Right lobe of liver (tissue), 6 donors: ENCODE results near the gene RADIL. TPM values are rescaled to one million over a fixed set of nuclear protein-coding genes. Genes with fewer than 3 reads are reported as not detected.

Source experiments
- ATAC-seq, 4 donors: fragments of 200-7000 bp; cut with Tn5 transposase; one replicate each; pipeline ENCODE4 v1.9.1; 2020; ENCODE audit warnings: mild to moderate bottlenecking in 4 of 4, moderate library complexity in 4 of 4
- DNase-seq, 3 donors: peaks; one replicate each; pipeline ENCODE4 v3.0.0-alpha.2; 2020
- H3K27ac ChIP-seq, 3 donors: fragments of 200-600 bp; one replicate each; pipeline ENCODE4 v1.8.0; 2022
- H3K27me3 ChIP-seq, 2 donors: fragments of 200-600 bp; one replicate each; pipeline ENCODE4 v1.8.0; 2022
- H3K36me3 ChIP-seq, 4 donors: fragments of 200-600 bp; sonication (generic) in 1 of 4; one replicate each; pipeline versions ENCODE4 v1.5.1 to v1.8.0; 2017 to 2022; ENCODE audit warnings: control low read depth in 1 of 4
- H3K4me1 ChIP-seq, 4 donors: fragments of 200-600 bp; sonication (generic) in 1 of 4; one replicate each; pipeline versions ENCODE4 v1.5.1 to v1.8.0; 2017 to 2022; ENCODE audit warnings: control low read depth in 1 of 4
- H3K4me3 ChIP-seq, 3 donors: fragments of 200-600 bp; one replicate each; pipeline ENCODE4 v1.8.0; 2022
- H3K9me3 ChIP-seq, 4 donors: fragments of 200-600 bp; sonication (generic) in 1 of 4; one replicate each; pipeline versions ENCODE4 v1.5.1 to v1.8.0; 2017 to 2022; ENCODE audit warnings: control low read depth in 1 of 4
- CTCF ChIP-seq, 4 donors: fragments of 200-600 bp in 3 of 4; fragments of 450-650 bp in 1 of 4; IDR thresholded peaks; one replicate each; pipeline versions ENCODE4 v1.5.1 to v1.8.0; 2016 to 2022; ENCODE audit warnings: antibody characterized with exemption in 4 of 4, mild to moderate bottlenecking in 2 of 4
- POLR2A ChIP-seq: fragments of 450-650 bp; IDR thresholded peaks from one replicate; pipeline ENCODE4 v1.6.1; 2017; ENCODE audit warnings: antibody characterized with exemption, mild to moderate bottlenecking
- WGBS: methylation state at CpG from one replicate; pipeline ENCODE4 v1.1.6; 2018; ENCODE audit warnings: low coverage, low lambda C conversion rate; ENCODE audit not compliant: insufficient coverage; ENCODE audit errors: missing lambda C conversion rate; 5-methylcytosine and 5-hydroxymethylcytosine counted together
- intact Hi-C, 2 donors: fragments of 100-400 bp; cut with DNase I; formaldehyde crosslinking; loops; one replicate each; pipeline versions ENCODE4 v1.11.2 to v1.14.1; 2022
- total RNA-seq, 6 experiments: library from RNA; depleted of rRNA in 2 of 6; stranded (reverse); fragments of >200 nt in 2 of 6; fragmentation: NEBNext Ultra II Directional in 3 of 6; extraction: Animal tissue kit (Norgen Biotek cat#: 25700) in 3 of 6; gene quantifications; one replicate each; pipeline versions ENCODE4 v1.1.0 to v1.2.4, GENCODE V29; 2016 to 2023
- donor health status: DM: no; HTN: yes; CAD: no.
- donor health status: DM: no; HTN: no; CAD: no.
- donor health status: DM: no; HTN: no; CAD: no.
- donor health status: DM: no; HTN: yes; CAD: no.
- donor health status: DM: no; HTN: yes; CAD: no.

RADIL gene
- total RNA-seq, 6 experiments from 2014 or later, result 0.20 to 1.6 (median 0.34) TPM; not detected in 2

GRCh38 chr7:4871930-4872675 lies 11.4 kb downstream of the RADIL start:
- H3K27me3 ChIP-seq, result no peaks in the 10 kb centered on the region
- no peaks in the 10 kb centered on the region for H3K9me3 ChIP-seq
- 17% methylated on average over 3 of the region's 19 CpGs for WGBS
- H3K4me3 ChIP-seq, result no peak overlapping the region
- H3K4me1 ChIP-seq, result no peaks in the 10 kb centered on the region
- no peak overlapping the region for H3K27ac ChIP-seq
- no peak for TF ChIP-seq POLR2A
- TF ChIP-seq CTCF (IDR thresholded peaks at IDR 0.05), result no peak
- ATAC-seq (peak in 1 of 4 donors; percentile 11), DNase-seq (no peak)
- intact Hi-C loops, result no loop called here
- H3K36me3 ChIP-seq, result no peaks in the 10 kb centered on the region

- 56% methylated on average over 17 of the region's 23 CpGs for WGBS
- H3K36me3 ChIP-seq, result no peaks in the 10 kb centered on the region
- TF ChIP-seq CTCF (IDR thresholded peaks at IDR 0.05) (no peak), POLR2A (no peak)
- intact Hi-C loops, result no loop called here
- H3K9me3 ChIP-seq, result no peaks in the 10 kb centered on the region
- no peaks in the 10 kb centered on the region for H3K27me3 ChIP-seq
- no peak overlapping the region for H3K27ac ChIP-seq
- H3K4me1 ChIP-seq, result no peaks in the 10 kb centered on the region
- DNase-seq, result no peak
- no peak overlapping the region for H3K4me3 ChIP-seq
- ATAC-seq, result no peak
Observed at GRCh38 chr7:4871056-4871680, 12.3 kb downstream of the RADIL start.

- Histone ChIP-seq H3K4me1 (no peaks in the 10 kb centered on the region), H3K27me3 (no peaks in the 10 kb centered on the region), H3K9me3 (no peaks in the 10 kb centered on the region), H3K4me3 (no peak overlapping the region), H3K27ac (no peak overlapping the region), H3K36me3 (no peaks in the 10 kb centered on the region)
- TF ChIP-seq POLR2A, result no peak
- no peak for TF ChIP-seq CTCF (IDR thresholded peaks at IDR 0.05)
- ATAC-seq (no peak), DNase-seq (no peak)
- 51% methylated on average over 2 of the region's 5 CpGs for WGBS
- intact Hi-C loops, result no loop called here
Observed at GRCh38 chr7:4868493-4868892, 15.0 kb downstream of the RADIL start.

- intact Hi-C loops, result no loop called here
- Histone ChIP-seq H3K9me3 (no peaks in the 10 kb centered on the region), H3K4me3 (no peak overlapping the region), H3K36me3 (no peaks in the 10 kb centered on the region), H3K4me1 (no peaks in the 10 kb centered on the region), H3K27ac (no peak overlapping the region), H3K27me3 (no peaks in the 10 kb centered on the region)
- DNase-seq (no peak), ATAC-seq (no peak)
- 64% methylated on average over 4 of the region's 9 CpGs for WGBS
- TF ChIP-seq POLR2A (no peak), CTCF (IDR thresholded peaks at IDR 0.05) (no peak)
Observed at GRCh38 chr7:4866528-4867496, 16.7 kb downstream of the RADIL start.
